Measurements from ENCODE around the gene TRMT10A. TPM values are rescaled to one million over a fixed set of nuclear protein-coding genes. Genes with fewer than 3 reads are reported as not detected.

TRMT10A gene
- total and polyA plus RNA-seq, 10 of the 15 experiments (the other 5 are each of a cell fraction or from before 2014, with no cell fraction given): 4.5 to 13.4 (median 9.2) TPM

GRCh38 chr4:99573735-99574368, 10.0 kb upstream of the TRMT10A start (continued):
- TF ChIP-seq REST (IDR thresholded peaks at IDR 0.05; ENCODE audit: low read depth, low read length): no peak
- TF ChIP-seq CEBPZ (IDR thresholded peaks at IDR 0.05; ENCODE audit: low read depth, low read length): no peak
